Stimulated activated CD8-positive, alpha-beta memory T cell treated with anti-CD3 and anti-CD28 coated beads, Interleukin-4, amount 100 ng/mL, for 1 hour (primary cell): ENCODE results near the gene EGR4.

Experiments
- DNase-seq, 2 donors: peaks; one replicate each; pipeline ENCODE4 v3.0.0-alpha.2; 2020; ENCODE audit warnings: low read depth in 2 of 2, low spot score in 1 of 2

Gene EGR4

GRCh38 chr2:73290049-73290839 lies 3.1 kb downstream of the EGR4 start:
- no peak for DNase-seq

GRCh38 chr2:73289304-73289703 lies 4.0 kb downstream of the EGR4 start:
- no peak for DNase-seq

- no peak for DNase-seq
Measured at GRCh38 chr2:73286134-73286655, 7.2 kb downstream of the EGR4 start.

- no peak for DNase-seq
Measured at GRCh38 chr2:73285159-73285739, 8.1 kb downstream of the EGR4 start.

- peak in 1 of 2 donors; percentile 52 for DNase-seq
Measured at GRCh38 chr2:73284296-73285158, 8.8 kb downstream of the EGR4 start, which contains the start of gene FBXO41. Gene FBXO41, minus strand, starts transcription at chr2:73284478. Its CDS starts 14,848 bp downstream, at chr2:73269630.

GRCh38 chr2:73283545-73284295 lies 9.6 kb downstream of the EGR4 start:
- DNase-seq, result no peak

GRCh38 chr2:73282924-73283544 lies 10.3 kb downstream of the EGR4 start:
- no peak for DNase-seq

- DNase-seq, result no peak
Measured at GRCh38 chr2:73281244-73281643, 12.1 kb downstream of the EGR4 start.

GRCh38 chr2:73279852-73280251 lies 13.5 kb downstream of the EGR4 start:
- DNase-seq, result no peak

- no peak for DNase-seq
Measured at GRCh38 chr2:73272270-73272669, 21.1 kb downstream of the EGR4 start.

- DNase-seq, result no peak
Measured at GRCh38 chr2:73269686-73270465, 23.5 kb downstream of the EGR4 start.

GRCh38 chr2:73268830-73269685 lies 24.3 kb downstream of the EGR4 start:
- peak; percentile 46 to 47 for DNase-seq

- no peak for DNase-seq
Measured at GRCh38 chr2:73268366-73268829, 24.9 kb downstream of the EGR4 start.

- no peak for DNase-seq
Measured at GRCh38 chr2:73267008-73267407, 26.3 kb downstream of the EGR4 start.

GRCh38 chr2:73266061-73266901 lies 27.1 kb downstream of the EGR4 start:
- DNase-seq, result no peak

- DNase-seq, result no peak
Measured at GRCh38 chr2:73265298-73266060, 27.9 kb downstream of the EGR4 start.

- DNase-seq, result no peak
Measured at GRCh38 chr2:73264783-73265182, 28.6 kb downstream of the EGR4 start.
